Esophagus squamous epithelium (tissue), 4 donors: ENCODE data around the gene FAM89A.

Experiments
- CTCF ChIP-seq, 6 experiments: fragments of 450-650 bp in 4 of 6; fragments of 200-600 bp in 2 of 6; sonication (generic) in 2 of 6; IDR thresholded peaks; one replicate each; pipeline ENCODE4 v1.5.1; 2016 to 2019; ENCODE audit warnings: antibody characterized with exemption in 6 of 6, mild to moderate bottlenecking in 4 of 6, moderate library complexity in 4 of 6
- POLR2A ChIP-seq, 4 donors: fragments of 450-650 bp; IDR thresholded peaks; one replicate each; pipeline ENCODE4 v1.6.1; 2017; ENCODE audit warnings: antibody characterized with exemption in 4 of 4, mild to moderate bottlenecking in 4 of 4, moderate library complexity in 3 of 4

GRCh38 chr1:230976360-230976759 is 63.7 kb downstream of the FAM89A start:
- no peak for TF ChIP-seq CTCF (IDR thresholded peaks at IDR 0.05)
- no peak for TF ChIP-seq POLR2A (IDR thresholded peaks at IDR 0.05)
